Activated CD8-positive, alpha-beta T cell treated with anti-CD3 and anti-CD28 coated beads for 36 hours (primary cell): Measurements from ENCODE around the gene MARCHF9. TPM values are rescaled to one million over a fixed set of nuclear protein-coding genes. Genes with fewer than 3 reads are reported as not detected.
A peak's percentile ranks its signal among the peaks of the same experiment; 100 is the strongest.

Source experiments
- ATAC-seq: fragments of 200-7000 bp; cut with Tn5 transposase; one replicate; pipeline ENCODE4 v1.10.0; 2021; ENCODE audit warnings: mild to moderate bottlenecking, moderate library complexity
- CTCF ChIA-PET: fragments of 350-600 bp; sonication (Branson Sonifier 250); formaldehyde crosslinking; loops from one replicate; lab custom pipeline; 2021; ENCODE audit warnings: antibody characterized with exemption; lab: Charles Lee
- POLR2A ChIA-PET: fragments of 350-600 bp; sonication (Branson Sonifier 250); formaldehyde crosslinking; loops from one replicate; lab custom pipeline; 2021; ENCODE audit warnings: antibody characterized with exemption; lab: Charles Lee
- DNase-seq: peaks from one replicate; pipeline ENCODE4 v3.0.0-alpha.2; 2020
- H3K27ac Mint-ChIP-seq: one replicate; pipeline ENCODE4 v1.8.0; 2021; ENCODE audit warnings: mild to moderate bottlenecking, mixed read lengths
- H3K27me3 Mint-ChIP-seq: one replicate; pipeline ENCODE4 v1.8.0; 2021; ENCODE audit warnings: mixed read lengths
- H3K36me3 Mint-ChIP-seq: one replicate; pipeline ENCODE4 v1.8.0; 2021; ENCODE audit warnings: low read depth, mixed read lengths
- H3K4me1 Mint-ChIP-seq: one replicate; pipeline ENCODE4 v1.8.0; 2021; ENCODE audit warnings: low read depth, mixed read lengths
- H3K4me3 Mint-ChIP-seq: one replicate; pipeline ENCODE4 v1.8.0; 2021; ENCODE audit warnings: mild to moderate bottlenecking, moderate library complexity, mixed read lengths
- H3K9me3 Mint-ChIP-seq: one replicate; pipeline ENCODE4 v1.8.0; 2021; ENCODE audit warnings: mixed read lengths
- intact Hi-C: fragments of 100-400 bp; cut with micrococcal nuclease; formaldehyde crosslinking; loops from one replicate; pipeline ENCODE4 v1.10.0; 2022
- total RNA-seq, 2 experiments: library from RNA; stranded (reverse); gene quantifications; one replicate each; pipeline ENCODE4 v1.2.3, GENCODE V29; 2021
- TF ChIP-seq, protein P1 (sequence below): fragments of 200-600 bp; IDR thresholded peaks from one replicate; pipeline ENCODE4 v1.8.0; 2022; ENCODE audit warnings: antibody characterized with exemption, mild to moderate bottlenecking

Gene MARCHF9
- total RNA-seq, 2 experiments from 2014 or later, result 23.4 to 24.3 TPM

DNA sequence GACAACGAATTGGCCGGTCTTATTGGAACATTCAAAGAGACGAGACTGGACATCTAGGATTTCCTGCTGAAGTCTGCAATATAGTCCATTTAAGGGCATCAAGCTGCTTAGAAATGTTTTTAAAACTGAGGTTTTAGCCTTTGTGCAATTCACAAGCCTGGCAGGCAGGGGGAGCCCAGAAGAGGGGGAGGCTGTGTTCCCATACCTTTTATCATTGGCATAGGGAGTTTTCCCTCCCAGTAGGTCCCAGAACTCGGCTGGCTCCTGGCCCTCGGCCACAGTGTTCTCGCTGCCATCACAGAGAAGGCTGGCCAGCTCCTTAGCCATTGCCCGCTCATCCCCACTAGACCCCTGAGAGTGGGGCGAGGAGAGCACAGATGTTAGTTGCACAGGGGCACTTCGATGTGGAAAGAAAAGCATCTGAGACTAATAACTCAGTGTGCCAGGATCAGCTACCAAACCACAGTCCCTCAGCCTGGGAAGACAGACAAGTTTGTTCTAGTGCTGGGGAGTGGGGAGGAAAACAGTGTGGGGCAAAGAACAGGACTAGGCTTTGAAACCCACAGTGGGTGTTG lies 48.5 kb downstream of the MARCHF9 start:
- H3K27ac Mint-ChIP-seq, result no peak overlapping the region
- intact Hi-C loops, result no loop called here

GRCh38 chr12:57806677-57807076 lies 51.8 kb downstream of the MARCHF9 start:
- peaks cover 4% of the 10 kb centered on the region for H3K36me3 Mint-ChIP-seq

More for the DNA sequence above, 48.5 kb downstream of the MARCHF9 start:
- Mint-ChIP-seq H3K4me3 (no peak overlapping the region), H3K36me3 (peaks cover 8% of the 10 kb centered on the region), H3K27me3 (no peaks in the 10 kb centered on the region), H3K4me1 (peaks cover 4% of the 10 kb centered on the region), H3K9me3 (no peaks in the 10 kb centered on the region)
- DNase-seq (peak; percentile 31), ATAC-seq (peak; percentile 70)
- POLR2A ChIA-PET, result interaction anchor here (1.1 to 2.2 kb wide), 4 partner anchors 7 to 21 kb away, joined by 3 to 4 read pairs (median 4); partner anchors contain the start of gene TSFM
- CTCF ChIA-PET, result interaction anchor here (0.6 to 9.5 kb wide), 27 partner anchors 8 to 119 kb away, joined by 3 to 124 read pairs (median 6); partner anchors contain the start of genes AVIL and TSFM
- TF ChIP-seq, protein P1, sequence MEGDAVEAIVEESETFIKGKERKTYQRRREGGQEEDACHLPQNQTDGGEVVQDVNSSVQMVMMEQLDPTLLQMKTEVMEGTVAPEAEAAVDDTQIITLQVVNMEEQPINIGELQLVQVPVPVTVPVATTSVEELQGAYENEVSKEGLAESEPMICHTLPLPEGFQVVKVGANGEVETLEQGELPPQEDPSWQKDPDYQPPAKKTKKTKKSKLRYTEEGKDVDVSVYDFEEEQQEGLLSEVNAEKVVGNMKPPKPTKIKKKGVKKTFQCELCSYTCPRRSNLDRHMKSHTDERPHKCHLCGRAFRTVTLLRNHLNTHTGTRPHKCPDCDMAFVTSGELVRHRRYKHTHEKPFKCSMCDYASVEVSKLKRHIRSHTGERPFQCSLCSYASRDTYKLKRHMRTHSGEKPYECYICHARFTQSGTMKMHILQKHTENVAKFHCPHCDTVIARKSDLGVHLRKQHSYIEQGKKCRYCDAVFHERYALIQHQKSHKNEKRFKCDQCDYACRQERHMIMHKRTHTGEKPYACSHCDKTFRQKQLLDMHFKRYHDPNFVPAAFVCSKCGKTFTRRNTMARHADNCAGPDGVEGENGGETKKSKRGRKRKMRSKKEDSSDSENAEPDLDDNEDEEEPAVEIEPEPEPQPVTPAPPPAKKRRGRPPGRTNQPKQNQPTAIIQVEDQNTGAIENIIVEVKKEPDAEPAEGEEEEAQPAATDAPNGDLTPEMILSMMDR, result peak; percentile 85

GRCh38 chr12:57807285-57807684 lies 52.4 kb downstream of the MARCHF9 start:
- ATAC-seq, result no peak
- Mint-ChIP-seq H3K4me1 (peaks cover 4% of the 10 kb centered on the region), H3K4me3 (no peak overlapping the region), H3K27me3 (no peaks in the 10 kb centered on the region), H3K36me3 (peaks cover 4% of the 10 kb centered on the region), H3K9me3 (no peaks in the 10 kb centered on the region), H3K27ac (no peak overlapping the region)
- TF ChIP-seq, protein P1, result no peak
- DNase-seq, result no peak
- intact Hi-C loops, result no loop called here
- CTCF ChIA-PET, result interaction anchor here (1.0 to 1.9 kb wide), 3 partner anchors 9 to 98 kb away, joined by 3 to 6 read pairs (median 6); partner anchors contain the start of gene TSFM
- POLR2A ChIA-PET, result interaction anchor here (1.0 kb wide), 1 partner anchor 59 kb away, joined by 4 read pairs; no protein-coding TSS in a partner anchor

More at GRCh38 chr12:57806677-57807076, 51.8 kb downstream of the MARCHF9 start:
- DNase-seq, result no peak
- ChIA-PET CTCF (interaction anchor here (1.0 to 1.9 kb wide), 3 partner anchors 8 to 98 kb away, joined by 3 to 6 read pairs (median 6); partner anchors contain the start of gene TSFM), POLR2A (interaction anchor here (1.0 kb wide), 1 partner anchor 59 kb away, joined by 4 read pairs; no protein-coding TSS in a partner anchor)
- Mint-ChIP-seq H3K27ac (no peak overlapping the region), H3K27me3 (no peaks in the 10 kb centered on the region), H3K9me3 (no peaks in the 10 kb centered on the region), H3K4me3 (no peak overlapping the region), H3K4me1 (peaks cover 4% of the 10 kb centered on the region)
- intact Hi-C loops, result no loop called here
- ATAC-seq, result no peak
- TF ChIP-seq, protein P1, result no peak

DNA sequence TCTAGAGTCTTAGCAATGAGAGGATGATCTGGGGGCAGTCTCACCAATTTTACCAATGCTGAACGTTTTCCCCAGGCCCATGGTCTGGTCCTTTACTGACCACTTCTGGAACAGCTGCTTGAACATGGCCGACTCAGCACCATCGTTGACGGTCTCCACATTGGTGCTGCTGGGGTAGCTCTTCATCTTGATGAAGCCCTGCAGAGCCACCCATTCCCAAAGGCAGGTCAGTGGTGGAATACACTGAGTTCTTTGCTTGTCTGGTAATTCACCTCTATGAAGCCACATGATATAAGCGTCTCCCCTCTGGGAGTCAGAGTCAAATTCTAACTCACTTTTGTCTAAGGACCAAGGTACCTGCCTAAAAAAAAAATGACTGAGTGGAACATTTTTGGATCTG lies 53.4 kb downstream of the MARCHF9 start:
- peaks cover 4% of the 10 kb centered on the region for H3K36me3 Mint-ChIP-seq
- intact Hi-C loops, result no loop called here
- no peak for DNase-seq
- ChIA-PET CTCF (interaction anchor here (2.2 kb wide), 1 partner anchor 97 kb away, joined by 10 read pairs; no protein-coding TSS in a partner anchor), POLR2A (no interaction called here)
- no peaks in the 10 kb centered on the region for H3K9me3 Mint-ChIP-seq
- TF ChIP-seq, protein P1, result no peak
- no peaks in the 10 kb centered on the region for H3K4me1 Mint-ChIP-seq
- H3K27ac Mint-ChIP-seq, result no peak overlapping the region
- no peak for ATAC-seq
- no peak overlapping the region for H3K4me3 Mint-ChIP-seq
- H3K27me3 Mint-ChIP-seq, result no peaks in the 10 kb centered on the region

DNA sequence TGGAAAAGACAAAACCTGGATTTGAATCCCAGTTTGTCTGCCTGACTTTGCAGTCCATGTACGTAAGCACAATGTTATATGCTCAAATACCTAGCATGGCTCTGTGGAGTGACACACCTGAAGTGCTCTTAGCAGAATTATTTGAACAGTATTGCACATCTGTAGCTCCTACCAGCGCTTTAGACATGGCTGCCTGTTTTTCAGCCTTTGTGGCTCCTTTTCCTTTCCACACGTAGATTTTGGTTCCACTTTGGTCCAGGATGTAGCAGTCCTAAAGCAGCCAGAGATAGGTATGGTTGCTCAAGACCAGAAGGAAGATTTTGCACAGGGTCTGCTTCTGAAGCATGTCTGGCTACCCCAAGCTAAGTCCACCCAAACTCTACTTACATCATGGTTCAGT lies 54.5 kb downstream of the MARCHF9 start:
- intact Hi-C loops, result no loop called here
- H3K36me3 Mint-ChIP-seq, result no peaks in the 10 kb centered on the region
- no peak for ATAC-seq
- H3K4me3 Mint-ChIP-seq, result no peak overlapping the region
- DNase-seq, result no peak
- H3K4me1 Mint-ChIP-seq, result no peaks in the 10 kb centered on the region
- no peak overlapping the region for H3K27ac Mint-ChIP-seq
- ChIA-PET CTCF (interaction anchor here (0.9 to 2.2 kb wide), 3 partner anchors 27 to 96 kb away, joined by 3 to 10 read pairs (median 4); no protein-coding TSS in a partner anchor), POLR2A (interaction anchor here (0.7 to 1.0 kb wide), 2 partner anchors 23 to 49 kb away, joined by 3 read pairs; no protein-coding TSS in a partner anchor)
- TF ChIP-seq, protein P1, result no peak
- no peaks in the 10 kb centered on the region for H3K27me3 Mint-ChIP-seq
- H3K9me3 Mint-ChIP-seq, result no peaks in the 10 kb centered on the region
